Measurements from ENCODE around the gene DCDC2B. TPM values are rescaled to one million over a fixed set of nuclear protein-coding genes. Genes with fewer than 3 reads are reported as not detected.

Gene DCDC2B
- total and polyA plus RNA-seq, 2 of the 13 experiments (the other 11 are each of a cell fraction or from before 2014, with no cell fraction given), result not detected

GRCh38 chr1:32179443-32180185, 29.3 kb upstream of the DCDC2B start, which contains the start of gene TXLNA (continued):
- TF ChIP-seq ZNF451 (CRISPR knock-in tag; IDR thresholded peaks at IDR 0.05), result peak; percentile 76
- no peak for TF ChIP-seq PRPF4 (IDR thresholded peaks at IDR 0.05; ENCODE audit: low read depth, low read length, poor library complexity, severe bottlenecking)
- no peak for TF ChIP-seq ZNF75D (CRISPR knock-in tag; IDR thresholded peaks at IDR 0.05; ENCODE audit: borderline replicate concordance)
- peak; percentile 93 for TF ChIP-seq ZNF580 (CRISPR knock-in tag; IDR thresholded peaks at IDR 0.05; ENCODE audit: borderline replicate concordance, low read depth)
- peak; percentile 69; the same call in 1 of the 2 replicates for TF ChIP-seq ZNF564 (CRISPR knock-in tag; IDR thresholded peaks at IDR 0.05)
- TF ChIP-seq ADNP (CRISPR knock-in tag; IDR thresholded peaks at IDR 0.05), result no peak
- TF ChIP-seq POGZ (CRISPR knock-in tag; IDR thresholded peaks at IDR 0.05), result peak; percentile 49; the same call in 1 of the 2 replicates
- peak; percentile 45; the same call in 1 of the 2 replicates for TF ChIP-seq MIXL1 (CRISPR knock-in tag; IDR thresholded peaks at IDR 0.05)
- TF ChIP-seq RELA (CRISPR knock-in tag; IDR thresholded peaks at IDR 0.05), result 0 out of 2 replicates have a peak, but pooled peaks have one; percentile 12
- peak; percentile 21 for TF ChIP-seq HNRNPK (IDR thresholded peaks at IDR 0.05; ENCODE audit: low read depth, low read length, poor library complexity, severe bottlenecking)
- peak; percentile 93; the same call in 1 of the 2 replicates for TF ChIP-seq FLYWCH1 (CRISPR knock-in tag; IDR thresholded peaks at IDR 0.05)
- TF ChIP-seq CREB1 (IDR thresholded peaks at IDR 0.05), result no peak; the same call in none of the 2 replicates
- TF ChIP-seq CREB1 (CRISPR knock-in tag; IDR thresholded peaks at IDR 0.05), result peak; percentile 62; the same call in 1 of the 2 replicates
- 0 out of 2 replicates have a peak, but pooled peaks have one; percentile 44 for TF ChIP-seq KLF13 (CRISPR knock-in tag; IDR thresholded peaks at IDR 0.05)
- TF ChIP-seq TOE1 (CRISPR knock-in tag; IDR thresholded peaks at IDR 0.05), result 0 out of 2 replicates have a peak, but pooled peaks have one; percentile 21
- peak; percentile 75; the same call in 1 of the 2 replicates for TF ChIP-seq MEIS2 (CRISPR knock-in tag; IDR thresholded peaks at IDR 0.05)
- peak; percentile 88 for TF ChIP-seq DMAP1 (CRISPR knock-in tag; IDR thresholded peaks at IDR 0.05)
- TF ChIP-seq, protein P1, sequence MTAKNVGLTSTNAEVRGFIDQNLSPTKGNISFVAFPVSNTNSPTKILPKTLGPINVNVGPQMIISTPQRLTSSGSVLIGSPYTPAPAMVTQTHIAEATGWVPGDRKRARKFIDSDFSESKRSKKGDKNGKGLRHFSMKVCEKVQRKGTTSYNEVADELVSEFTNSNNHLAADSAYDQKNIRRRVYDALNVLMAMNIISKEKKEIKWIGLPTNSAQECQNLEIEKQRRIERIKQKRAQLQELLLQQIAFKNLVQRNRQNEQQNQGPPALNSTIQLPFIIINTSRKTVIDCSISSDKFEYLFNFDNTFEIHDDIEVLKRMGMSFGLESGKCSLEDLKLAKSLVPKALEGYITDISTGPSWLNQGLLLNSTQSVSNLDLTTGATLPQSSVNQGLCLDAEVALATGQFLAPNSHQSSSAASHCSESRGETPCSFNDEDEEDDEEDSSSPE (CRISPR knock-in tag; IDR thresholded peaks at IDR 0.05), result peak; percentile 93
- peak; percentile 72 for TF ChIP-seq ZNF782 (CRISPR knock-in tag; IDR thresholded peaks at IDR 0.05; ENCODE audit: borderline replicate concordance)
- peak; percentile 82; the same call in 1 of the 2 replicates for TF ChIP-seq CSRNP2 (CRISPR knock-in tag; conservative IDR thresholded peaks at IDR 0.05; ENCODE audit: low read depth)
- TF ChIP-seq ZNF746 (CRISPR knock-in tag; IDR thresholded peaks at IDR 0.05), result peak; percentile 89
- TF ChIP-seq ZBTB38 (CRISPR knock-in tag; IDR thresholded peaks at IDR 0.05), result peak; percentile 93
- 0 out of 2 replicates have a peak, but pooled peaks have one; percentile 14 for TF ChIP-seq CHD2 (IDR thresholded peaks at IDR 0.05; ENCODE audit: low read depth, low read length)
- TF ChIP-seq E2F2 (CRISPR knock-in tag; IDR thresholded peaks at IDR 0.05; ENCODE audit: borderline replicate concordance), result peak; percentile 68; the same call in 1 of the 2 replicates
- TF ChIP-seq ZNF558 (CRISPR knock-in tag; IDR thresholded peaks at IDR 0.05; ENCODE audit: borderline replicate concordance), result peak; percentile 98; the same call in 1 of the 2 replicates
- TF ChIP-seq ZNF468 (CRISPR knock-in tag; IDR thresholded peaks at IDR 0.05), result peak; percentile 71; the same call in 1 of the 2 replicates
- no peak; the same call in none of the 2 replicates for TF ChIP-seq MXD1 (CRISPR knock-in tag; IDR thresholded peaks at IDR 0.05)
